ENCODE results near the gene FRMD8. TPM values are rescaled to one million over a fixed set of nuclear protein-coding genes. Genes with fewer than 3 reads are reported as not detected.

FRMD8 gene
- total RNA-seq, 1 experiment from 2014 or later = 18.9 TPM

DNA sequence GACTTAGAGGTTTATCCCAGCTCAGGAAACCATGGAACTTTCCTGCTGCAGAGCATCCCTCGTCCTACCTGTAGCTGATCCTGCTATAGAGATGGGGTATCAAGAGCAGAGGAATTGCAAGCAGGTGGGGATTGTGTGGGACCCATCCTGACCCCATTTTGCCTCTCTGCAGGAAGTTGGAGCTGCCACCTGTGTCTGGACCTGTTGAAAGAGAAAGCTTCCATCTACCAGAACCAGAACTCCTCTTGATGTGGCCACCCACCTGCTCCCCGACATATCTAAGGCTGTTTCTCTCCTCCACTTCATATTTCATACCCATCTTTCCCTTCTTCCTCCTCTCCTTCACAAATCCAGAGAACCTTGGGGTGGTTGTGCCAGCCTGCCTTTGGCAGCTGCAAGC, 34.9 kb upstream of the FRMD8 start:
- ChIA-PET CTCF (interaction anchor here (0.6 to 2.0 kb wide), 10 partner anchors 10 to 272 kb away, joined by 3 to 12 read pairs (median 5); no protein-coding TSS in a partner anchor), POLR2A (interaction anchor here (0.6 to 2.3 kb wide), 8 partner anchors 9 to 179 kb away, joined by 3 to 6 read pairs (median 4); no protein-coding TSS in a partner anchor)
- peaks cover 63% of the 10 kb centered on the region for H3K36me3 Mint-ChIP-seq (ENCODE audit: insufficient read depth, unreplicated experiment)
- H3K27ac Mint-ChIP-seq (ENCODE audit: low read depth, unreplicated experiment) = no peak overlapping the region
- H3K9me3 Mint-ChIP-seq (ENCODE audit: unreplicated experiment) = no peaks in the 10 kb centered on the region
- DNase-seq (ENCODE audit: unreplicated experiment) = no peak
- TF ChIP-seq, protein P1, sequence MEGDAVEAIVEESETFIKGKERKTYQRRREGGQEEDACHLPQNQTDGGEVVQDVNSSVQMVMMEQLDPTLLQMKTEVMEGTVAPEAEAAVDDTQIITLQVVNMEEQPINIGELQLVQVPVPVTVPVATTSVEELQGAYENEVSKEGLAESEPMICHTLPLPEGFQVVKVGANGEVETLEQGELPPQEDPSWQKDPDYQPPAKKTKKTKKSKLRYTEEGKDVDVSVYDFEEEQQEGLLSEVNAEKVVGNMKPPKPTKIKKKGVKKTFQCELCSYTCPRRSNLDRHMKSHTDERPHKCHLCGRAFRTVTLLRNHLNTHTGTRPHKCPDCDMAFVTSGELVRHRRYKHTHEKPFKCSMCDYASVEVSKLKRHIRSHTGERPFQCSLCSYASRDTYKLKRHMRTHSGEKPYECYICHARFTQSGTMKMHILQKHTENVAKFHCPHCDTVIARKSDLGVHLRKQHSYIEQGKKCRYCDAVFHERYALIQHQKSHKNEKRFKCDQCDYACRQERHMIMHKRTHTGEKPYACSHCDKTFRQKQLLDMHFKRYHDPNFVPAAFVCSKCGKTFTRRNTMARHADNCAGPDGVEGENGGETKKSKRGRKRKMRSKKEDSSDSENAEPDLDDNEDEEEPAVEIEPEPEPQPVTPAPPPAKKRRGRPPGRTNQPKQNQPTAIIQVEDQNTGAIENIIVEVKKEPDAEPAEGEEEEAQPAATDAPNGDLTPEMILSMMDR (IDR thresholded peaks at IDR 0.05; ENCODE audit: unreplicated experiment) = no peak
- H3K4me1 Mint-ChIP-seq (ENCODE audit: insufficient read depth, unreplicated experiment) = peaks cover 13% of the 10 kb centered on the region
- BruUV-seq (replicated peaks) = no TSS peak
- intact Hi-C loops (cut with micrococcal nuclease) = no loop called here
- no peaks in the 10 kb centered on the region for H3K27me3 Mint-ChIP-seq (ENCODE audit: insufficient read depth, unreplicated experiment)
- H3K4me3 Mint-ChIP-seq (ENCODE audit: unreplicated experiment) = no peak overlapping the region

DNA sequence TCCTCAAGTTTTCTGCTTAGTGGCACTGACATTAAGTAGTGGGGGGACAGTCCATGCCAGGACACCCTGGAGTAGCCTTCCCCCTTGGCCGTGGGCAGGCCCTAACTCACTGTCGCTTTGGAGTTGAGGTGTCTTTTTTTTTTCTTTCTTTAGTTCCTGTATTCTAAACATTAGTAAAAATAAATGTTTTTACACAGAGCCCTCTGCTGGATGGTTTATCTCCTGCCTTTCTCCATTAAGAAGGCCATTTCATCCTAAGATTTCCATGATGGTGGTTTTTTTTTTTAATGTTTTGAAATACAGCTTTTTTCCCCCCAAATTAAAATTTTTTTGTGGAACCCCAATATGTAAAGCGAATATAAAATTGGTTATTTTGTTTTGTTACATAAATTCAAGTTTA, 33.7 kb upstream of the FRMD8 start:
- BruUV-seq (replicated peaks) = no TSS peak
- CTCF ChIA-PET = interaction anchor here (0.6 to 1.9 kb wide), 10 partner anchors 9 to 475 kb away, joined by 3 to 12 read pairs (median 4); no protein-coding TSS in a partner anchor
- DNase-seq (ENCODE audit: unreplicated experiment) = no peak
- POLR2A ChIA-PET = interaction anchor here (1.1 to 2.8 kb wide), 6 partner anchors 10 to 158 kb away, joined by 3 to 14 read pairs (median 4); partner anchors contain the start of genes DPF2 and SLC25A45
- Mint-ChIP-seq H3K4me1 (ENCODE audit: insufficient read depth, unreplicated experiment) (peaks cover 13% of the 10 kb centered on the region), H3K27me3 (ENCODE audit: insufficient read depth, unreplicated experiment) (no peaks in the 10 kb centered on the region), H3K4me3 (ENCODE audit: unreplicated experiment) (no peak overlapping the region), H3K27ac (ENCODE audit: low read depth, unreplicated experiment) (no peak overlapping the region), H3K9me3 (ENCODE audit: unreplicated experiment) (no peaks in the 10 kb centered on the region), H3K36me3 (ENCODE audit: insufficient read depth, unreplicated experiment) (peaks cover 53% of the 10 kb centered on the region)
- TF ChIP-seq, protein P1 (IDR thresholded peaks at IDR 0.05; ENCODE audit: unreplicated experiment) = peak; percentile 16
- intact Hi-C loops (cut with micrococcal nuclease) = loop anchor here (2.0 kb wide), 1 partner anchor 38 kb away; the partner anchor contains the start of gene CDC42EP2

DNA sequence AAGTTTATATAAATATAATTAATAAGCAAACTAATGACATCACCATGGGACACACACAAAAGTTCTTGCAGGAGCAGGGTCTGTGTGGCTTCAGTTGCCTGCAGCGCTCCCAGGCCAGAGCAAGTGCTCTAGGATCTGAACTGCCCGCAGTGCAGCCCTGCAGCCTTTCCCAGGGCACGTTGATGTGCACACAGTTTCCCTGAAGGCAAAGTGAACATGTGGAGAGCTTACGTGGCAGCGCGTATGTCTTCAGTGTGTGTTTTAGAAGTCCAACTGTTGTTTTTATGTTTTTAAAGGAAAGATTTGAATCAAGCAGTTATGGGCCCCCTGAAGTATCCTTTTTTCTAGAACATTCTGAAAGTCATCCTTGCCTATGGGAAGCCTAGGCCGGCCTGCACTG, 33.1 kb upstream of the FRMD8 start:
- Mint-ChIP-seq H3K4me3 (ENCODE audit: unreplicated experiment) (peak overlapping the region; percentile 72), H3K36me3 (ENCODE audit: insufficient read depth, unreplicated experiment) (peaks cover 48% of the 10 kb centered on the region), H3K27me3 (ENCODE audit: insufficient read depth, unreplicated experiment) (no peaks in the 10 kb centered on the region), H3K9me3 (ENCODE audit: unreplicated experiment) (no peaks in the 10 kb centered on the region), H3K4me1 (ENCODE audit: insufficient read depth, unreplicated experiment) (peaks cover 18% of the 10 kb centered on the region), H3K27ac (ENCODE audit: low read depth, unreplicated experiment) (no peak overlapping the region)
- intact Hi-C loops (cut with micrococcal nuclease) = loop anchor here (2.0 kb wide), 1 partner anchor 39 kb away; the partner anchor contains the start of gene CDC42EP2
- TF ChIP-seq, protein P1 (IDR thresholded peaks at IDR 0.05; ENCODE audit: unreplicated experiment) = no peak
- POLR2A ChIA-PET = interaction anchor here (0.6 to 2.8 kb wide), 9 partner anchors 11 to 304 kb away, joined by 3 to 14 read pairs (median 3); partner anchors contain the start of genes DPF2, POLA2 and SLC25A45
- BruUV-seq (replicated peaks) = no TSS peak
- DNase-seq (ENCODE audit: unreplicated experiment) = no peak
- CTCF ChIA-PET = interaction anchor here (0.7 to 1.9 kb wide), 6 partner anchors 8 to 38 kb away, joined by 4 to 8 read pairs (median 4); no protein-coding TSS in a partner anchor

DNA sequence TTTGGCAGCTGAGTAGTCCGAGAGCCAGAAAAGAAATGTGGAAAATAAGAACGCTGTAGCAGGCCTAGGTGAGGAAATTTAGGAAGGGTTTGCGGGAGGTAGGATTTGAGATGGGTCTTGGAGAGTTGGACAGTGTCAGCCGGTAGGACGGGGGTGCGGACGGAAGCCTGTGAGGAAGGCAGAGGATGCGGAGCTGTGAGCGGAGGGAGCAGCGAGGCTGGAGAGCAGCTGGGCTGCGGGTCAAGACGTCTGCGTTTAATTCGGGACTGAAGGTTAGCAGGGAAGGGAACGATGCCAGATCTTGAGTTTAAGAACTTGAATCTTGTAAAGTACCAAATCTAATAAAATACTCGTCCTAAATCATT, 32.6 kb upstream of the FRMD8 start:
- no peak overlapping the region for H3K27ac Mint-ChIP-seq (ENCODE audit: low read depth, unreplicated experiment)
- H3K27me3 Mint-ChIP-seq (ENCODE audit: insufficient read depth, unreplicated experiment) = no peaks in the 10 kb centered on the region
- TF ChIP-seq, protein P1 (IDR thresholded peaks at IDR 0.05; ENCODE audit: unreplicated experiment) = no peak
- peaks cover 18% of the 10 kb centered on the region for H3K4me1 Mint-ChIP-seq (ENCODE audit: insufficient read depth, unreplicated experiment)
- H3K9me3 Mint-ChIP-seq (ENCODE audit: unreplicated experiment) = no peaks in the 10 kb centered on the region
- ChIA-PET CTCF (interaction anchor here (1.7 to 1.8 kb wide), 2 partner anchors 19 to 38 kb away, joined by 5 to 8 read pairs; no protein-coding TSS in a partner anchor), POLR2A (interaction anchor here (0.6 to 2.8 kb wide), 9 partner anchors 16 to 305 kb away, joined by 3 to 14 read pairs (median 3); partner anchors contain the start of genes DPF2, POLA2 and SLC25A45)
- DNase-seq (ENCODE audit: unreplicated experiment) = no peak
- intact Hi-C loops (cut with micrococcal nuclease) = loop anchor here (2.0 kb wide), 1 partner anchor 39 kb away; the partner anchor contains the start of gene CDC42EP2
- BruUV-seq (replicated peaks) = no TSS peak
- H3K4me3 Mint-ChIP-seq (ENCODE audit: unreplicated experiment) = peak overlapping the region; percentile 72
- H3K36me3 Mint-ChIP-seq (ENCODE audit: insufficient read depth, unreplicated experiment) = peaks cover 42% of the 10 kb centered on the region

Data from MCF 10A (cell line).